ENCODE measurements around the gene SLC17A2. TPM values are rescaled to one million over a fixed set of nuclear protein-coding genes. Genes with fewer than 3 reads are reported as not detected.

Gene SLC17A2
- total and polyA plus RNA-seq, 2 of the 4 experiments (the other 2 are of a cell fraction), result not detected

DNA sequence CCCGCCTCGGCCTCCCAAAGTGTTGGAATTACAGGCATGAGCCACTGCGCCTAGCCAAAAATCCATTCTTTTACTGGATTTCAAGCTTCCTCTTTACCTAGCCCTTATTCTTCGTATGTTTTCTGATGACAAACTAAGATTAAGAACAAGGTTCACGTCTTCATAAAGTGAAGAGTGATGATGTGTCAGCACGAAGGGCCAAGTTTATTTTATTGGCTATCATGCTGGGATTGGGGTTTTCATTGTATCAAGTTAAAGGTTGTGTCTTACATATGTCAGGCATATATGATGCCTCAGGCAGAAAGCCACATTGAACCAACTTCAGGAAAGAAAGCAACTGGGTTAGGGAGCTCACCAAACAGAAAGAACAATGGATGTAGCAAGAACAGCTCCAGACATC is 36.7 kb downstream of the SLC17A2 start:
- H3K27ac ChIP-seq (ENCODE audit: insufficient read depth, low read length), result no peak overlapping the region
- no peaks in the 10 kb centered on the region for H3K9me3 ChIP-seq (ENCODE audit: control insufficient read depth, insufficient read depth, low read length)
- no peak overlapping the region for H2BK5ac ChIP-seq (ENCODE audit: low read depth, low read length, poor library complexity, severe bottlenecking)
- H3K23ac ChIP-seq (ENCODE audit: low read depth, low read length), result no peak overlapping the region
- ATAC-seq (ENCODE audit: low read depth) (no peak), DNase-seq (no peak)
- H3K79me1 ChIP-seq (ENCODE audit: low read depth in 1 of 2, low read length in 2 of 2), result no peaks in the 10 kb centered on the region
- H2AK9ac ChIP-seq (replicated peaks; ENCODE audit: low read depth, low read length, poor library complexity), result no peak overlapping the region
- TF ChIP-seq RAD21 (IDR thresholded peaks at IDR 0.05; ENCODE audit: low read length) (no peak), POLR2A (IDR thresholded peaks at IDR 0.05; ENCODE audit: low read depth, low read length) (no peak), CEBPB (IDR thresholded peaks at IDR 0.05; ENCODE audit: low read depth, low read length) (no peak), BHLHE40 (IDR thresholded peaks at IDR 0.05; ENCODE audit: low read depth, low read length) (no peak)
- H4K20me1 ChIP-seq (ENCODE audit: insufficient read depth, low read length), result no peaks in the 10 kb centered on the region
- H4K5ac ChIP-seq (ENCODE audit: low read depth, low read length), result no peak overlapping the region
- H3K18ac ChIP-seq (ENCODE audit: low read depth, low read length), result no peak overlapping the region
- no peak overlapping the region for H3K4ac ChIP-seq (ENCODE audit: low read depth, low read length)
- H2AFZ ChIP-seq (replicated peaks; ENCODE audit: low read length, poor library complexity), result no peak overlapping the region
- ChIA-PET CTCF (no interaction called here), POLR2A (ENCODE audit: unreplicated experiment) (interaction anchor here (0.6 kb wide), 1 partner anchor 112 kb away, joined by 3 read pairs; no protein-coding TSS in a partner anchor)
- no peaks in the 10 kb centered on the region for H3K27me3 ChIP-seq (ENCODE audit: control insufficient read depth, insufficient read depth, low read length)
- no TSS peak for BruUV-seq (replicated peaks)
- no peak overlapping the region for H2AK5ac ChIP-seq (ENCODE audit: low read depth, low read length)
- H3K56ac ChIP-seq (ENCODE audit: extremely low read depth, insufficient read depth, low read length), result no peak overlapping the region
- no peak overlapping the region for H2BK15ac ChIP-seq (ENCODE audit: low read depth, low read length)
- WGBS, 2 experiments (ENCODE audit: extremely low coverage in 2 of 2, insufficient read length in 1 of 2), result no CpG with 5 or more reads among the region's 6 CpGs
- H4K91ac ChIP-seq (ENCODE audit: insufficient read depth, low read depth, low read length), result no peak overlapping the region
- intact Hi-C loops (cut with micrococcal nuclease), result no loop called here
- H2BK20ac ChIP-seq (ENCODE audit: low read depth, low read length), result no peak overlapping the region
- no peak overlapping the region for H4K8ac ChIP-seq (ENCODE audit: low read depth in 2 of 2, low read length in 2 of 2)
- no peaks in the 10 kb centered on the region for H3K9me1 ChIP-seq (ENCODE audit: insufficient read depth, low read length)
- in situ Hi-C loops (cut with MboI; ENCODE audit: low sequenced_read_pairs), result no loop called here
- dilution Hi-C loops (cut with HindIII; ENCODE audit: low sequenced_read_pairs, unreplicated experiment), result no loop called here
- no peaks in the 10 kb centered on the region for H3K36me3 ChIP-seq (ENCODE audit: control insufficient read depth, insufficient read depth, low read length)
- H3K4me1 ChIP-seq (ENCODE audit: control insufficient read depth, insufficient read depth, low read length), result no peaks in the 10 kb centered on the region
- no peak overlapping the region for H2BK120ac ChIP-seq (ENCODE audit: low read depth, low read length)
- H3K4me2 ChIP-seq (ENCODE audit: low read depth, low read length), result no peak overlapping the region
- H3K4me3 ChIP-seq (ENCODE audit: insufficient read depth, low read depth, low read length), result no peak overlapping the region
- no peak overlapping the region for H3K9ac ChIP-seq (ENCODE audit: low read depth, low read length)
- H3K14ac ChIP-seq (replicated peaks; ENCODE audit: low read depth, low read length), result no peak overlapping the region

Measured in IMR-90 (cell line).